ENCODE data around the gene GRHL3.

DNA sequence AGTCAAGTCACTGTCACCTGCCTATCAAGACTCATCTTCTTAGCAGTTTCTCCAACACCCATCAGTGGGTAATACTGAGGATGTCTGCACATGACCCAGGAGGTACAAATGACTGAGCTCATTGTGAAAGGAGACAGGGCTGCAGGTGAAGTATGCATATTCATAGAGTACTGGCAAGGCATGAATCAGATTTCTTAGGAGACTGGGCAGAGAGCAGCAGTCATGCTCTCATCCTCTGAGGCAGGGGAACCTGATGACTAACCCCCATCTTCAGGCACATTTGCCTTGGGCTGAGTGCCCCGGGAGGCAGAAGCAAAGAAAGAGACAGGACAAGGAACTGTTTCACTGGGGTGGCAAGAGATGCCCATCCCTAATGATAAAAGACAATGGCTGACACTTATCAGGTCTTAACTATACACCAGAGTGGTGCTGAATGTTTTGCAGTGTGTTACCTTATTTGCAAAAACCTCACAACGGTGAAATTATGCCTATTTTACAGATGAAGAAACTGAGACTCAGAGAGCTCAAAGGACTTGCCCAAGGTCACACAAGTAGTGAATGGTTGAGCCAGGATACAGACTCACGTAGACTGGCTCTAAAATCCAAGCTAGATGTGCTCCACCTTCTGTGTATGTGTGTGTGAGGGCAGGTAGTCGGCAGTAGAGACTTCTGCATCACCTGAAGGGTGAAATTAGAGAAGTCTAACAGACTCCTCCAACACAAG lies 9.2 kb upstream of the GRHL3 start:
- no peak for TF ChIP-seq SP1 (IDR thresholded peaks at IDR 0.05)
- no peak for TF ChIP-seq ELF4 (IDR thresholded peaks at IDR 0.05)
- no peak for TF ChIP-seq FOXK2 (IDR thresholded peaks at IDR 0.05)
- TF ChIP-seq TARDBP (IDR thresholded peaks at IDR 0.05) = no peak
- no peak for TF ChIP-seq FOXM1 (IDR thresholded peaks at IDR 0.05; ENCODE audit: borderline replicate concordance)
